ENCODE data around the gene NPR2. TPM values are rescaled to one million over a fixed set of nuclear protein-coding genes. Genes with fewer than 3 reads are reported as not detected.

The NPR2 gene
- polyA plus RNA-seq, 2 of the 4 experiments (the other 2 are of a cell fraction) = 7.8 to 18.8 TPM

GRCh38 chr9:35745569-35745968 is 45.8 kb upstream of the NPR2 start:
- ATAC-seq (no peak), DNase-seq (ENCODE audit: low read depth in 1 of 2, low spot score in 1 of 2) (no peak), FAIRE-seq (no peak)
- Histone ChIP-seq H3K4me3 (no peak overlapping the region), H3K4me1 (peaks cover 30% of the 10 kb centered on the region), H3K9me3 (no peaks in the 10 kb centered on the region), H3K4me2 (peak overlapping the region; percentile 94), H3K27ac (no peak overlapping the region)
- CTCF ChIA-PET = interaction anchor here (0.7 to 13.6 kb wide), 5 partner anchors 8 to 75 kb away, joined by 3 to 116 read pairs (median 67); partner anchors contain the start of genes CREB3, MSMP and TLN1
- 83% methylated on average over 1 of the region's 1 CpG for WGBS (ENCODE audit: missing lambda C conversion rate)
- POLR2A ChIA-PET = interaction anchor here (4.8 kb wide), 1 partner anchor 14 kb away, joined by 41 read pairs; the partner anchor contains the start of genes CREB3 and TLN1
- TF ChIP-seq ZSCAN20 (CRISPR knock-in tag; IDR thresholded peaks at IDR 0.05) = no peak
- no peak for TF ChIP-seq ESRRA (IDR thresholded peaks at IDR 0.05; ENCODE audit: borderline replicate concordance, low read length)
- no peak for TF ChIP-seq NPAS2 (CRISPR knock-in tag; IDR thresholded peaks at IDR 0.05; ENCODE audit: borderline replicate concordance)

- H3K4me3 ChIP-seq = peak overlapping the region; percentile 69
- ATAC-seq (no peak), FAIRE-seq (no peak), DNase-seq (ENCODE audit: low read depth in 1 of 2, low spot score in 1 of 2) (no peak)
- H3K4me1 ChIP-seq = peaks cover 30% of the 10 kb centered on the region
- TF ChIP-seq ESRRA (IDR thresholded peaks at IDR 0.05; ENCODE audit: borderline replicate concordance, low read length) = no peak
- TF ChIP-seq POLR2AphosphoS2 (conservative IDR thresholded peaks at IDR 0.05; ENCODE audit: low read length) = no peak
- TF ChIP-seq FOSL2 (IDR thresholded peaks at IDR 0.05) = no peak
- TF ChIP-seq FOSL2 (CRISPR knock-in tag; IDR thresholded peaks at IDR 0.05) = no peak
- TF ChIP-seq HOXB13 (CRISPR knock-in tag; IDR thresholded peaks at IDR 0.05; ENCODE audit: low read depth) = no peak
- no peak for TF ChIP-seq NPAS2 (CRISPR knock-in tag; IDR thresholded peaks at IDR 0.05; ENCODE audit: borderline replicate concordance)
- no peak for TF ChIP-seq RCOR1 (IDR thresholded peaks at IDR 0.05; ENCODE audit: low read depth, low read length)
- no peak for TF ChIP-seq BHLHE40 (IDR thresholded peaks at IDR 0.05; ENCODE audit: low read depth, low read length)
- no peak for TF ChIP-seq FOXS1 (CRISPR knock-in tag; IDR thresholded peaks at IDR 0.05)
- no peak for TF ChIP-seq MAFK (IDR thresholded peaks at IDR 0.05; ENCODE audit: partially characterized antibody)
- no peak for TF ChIP-seq MAZ (IDR thresholded peaks at IDR 0.05; ENCODE audit: borderline replicate concordance, low read depth, low read length)
- no peak for TF ChIP-seq HOXB5 (CRISPR knock-in tag; IDR thresholded peaks at IDR 0.05)
- TF ChIP-seq SREBF2 (IDR thresholded peaks at IDR 0.05) = no peak
- no peak for TF ChIP-seq MYC (IDR thresholded peaks at IDR 0.05; ENCODE audit: borderline replicate concordance, low read length)
- TF ChIP-seq, protein P1, sequence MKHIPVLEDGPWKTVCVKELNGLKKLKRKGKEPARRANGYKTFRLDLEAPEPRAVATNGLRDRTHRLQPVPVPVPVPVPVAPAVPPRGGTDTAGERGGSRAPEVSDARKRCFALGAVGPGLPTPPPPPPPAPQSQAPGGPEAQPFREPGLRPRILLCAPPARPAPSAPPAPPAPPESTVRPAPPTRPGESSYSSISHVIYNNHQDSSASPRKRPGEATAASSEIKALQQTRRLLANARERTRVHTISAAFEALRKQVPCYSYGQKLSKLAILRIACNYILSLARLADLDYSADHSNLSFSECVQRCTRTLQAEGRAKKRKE (CRISPR knock-in tag; IDR thresholded peaks at IDR 0.05; ENCODE audit: low read depth) = no peak
- TF ChIP-seq RARB (CRISPR knock-in tag; IDR thresholded peaks at IDR 0.05) = no peak
- 24% methylated on average over 3 of the region's 3 CpGs for WGBS (ENCODE audit: missing lambda C conversion rate)
- H3K4me2 ChIP-seq = peak overlapping the region; percentile 94
- POLR2A ChIA-PET = interaction anchor here (0.6 to 4.8 kb wide), 2 partner anchors 15 to 16 kb away, joined by 4 to 41 read pairs; partner anchors contain the start of genes CREB3 and TLN1
- H3K27ac ChIP-seq = peak overlapping the region in 1 of 2 experiments; percentile 11; a peak in 1 of 6 replicates
- CTCF ChIA-PET = interaction anchor here (1.8 to 13.6 kb wide), 5 partner anchors 9 to 68 kb away, joined by 4 to 116 read pairs (median 67); partner anchors contain the start of genes CREB3, HINT2, MSMP and TLN1
- H3K9me3 ChIP-seq = no peaks in the 10 kb centered on the region
These were observed 44.8 kb upstream of the NPR2 start for GRCh38 chr9:35746583-35746982.

DNA sequence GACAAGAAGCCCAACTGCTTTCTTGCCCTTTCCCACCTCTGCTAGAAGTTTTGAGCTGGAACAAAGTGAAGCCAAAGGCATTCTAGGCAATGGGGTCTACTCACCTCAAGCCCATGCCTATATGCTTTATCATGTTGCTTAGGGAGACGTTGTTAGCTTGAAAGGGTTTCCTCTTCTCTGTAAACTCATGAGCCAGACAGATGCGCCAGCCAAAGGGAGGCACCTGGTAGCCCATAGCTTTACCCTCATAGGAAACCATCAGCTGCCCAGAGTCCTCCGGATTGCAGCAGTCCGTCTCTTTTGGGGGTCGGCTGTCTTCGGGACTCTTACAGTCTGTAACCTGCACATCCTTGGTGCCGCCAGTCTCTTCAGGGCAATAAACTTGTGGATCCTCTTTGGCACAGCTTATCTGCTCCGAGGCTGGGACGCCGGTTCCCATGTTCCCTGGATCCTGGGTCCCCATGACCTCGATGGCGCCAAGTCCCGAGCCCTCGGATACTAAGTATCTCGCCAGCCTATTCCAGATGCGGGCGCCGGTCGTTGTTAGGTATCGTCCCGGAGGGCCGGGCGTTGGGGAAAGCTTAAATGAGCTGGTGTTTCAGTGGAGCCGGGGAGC is 43.0 kb upstream of the NPR2 start:
- CTCF ChIA-PET = interaction anchor here (0.8 to 13.6 kb wide), 11 partner anchors 7 to 137 kb away, joined by 3 to 116 read pairs (median 10); partner anchors contain the start of genes CREB3, MSMP and TLN1

More for the DNA sequence above, 43.0 kb upstream of the NPR2 start:
- no peak for FAIRE-seq
- WGBS (ENCODE audit: missing lambda C conversion rate) = 3% methylated on average over 23 of the region's 24 CpGs
- POLR2A ChIA-PET = interaction anchor here (0.6 to 4.8 kb wide), 13 partner anchors 8 to 669 kb away, joined by 3 to 41 read pairs (median 5); partner anchors contain the start of genes ARHGEF39, CCDC107, CREB3 and FANCG
- peaks cover 30% of the 10 kb centered on the region for H3K4me1 ChIP-seq
- peak overlapping the region; percentile 84 to 99 for H3K27ac ChIP-seq
- H3K4me2 ChIP-seq = peak overlapping the region; percentile 94
- peak overlapping the region; percentile 69 for H3K4me3 ChIP-seq
- TF ChIP-seq NFE2L2 (conservative IDR thresholded peaks at IDR 0.05; ENCODE audit: low read length) = no peak
- TF ChIP-seq, protein P2, sequence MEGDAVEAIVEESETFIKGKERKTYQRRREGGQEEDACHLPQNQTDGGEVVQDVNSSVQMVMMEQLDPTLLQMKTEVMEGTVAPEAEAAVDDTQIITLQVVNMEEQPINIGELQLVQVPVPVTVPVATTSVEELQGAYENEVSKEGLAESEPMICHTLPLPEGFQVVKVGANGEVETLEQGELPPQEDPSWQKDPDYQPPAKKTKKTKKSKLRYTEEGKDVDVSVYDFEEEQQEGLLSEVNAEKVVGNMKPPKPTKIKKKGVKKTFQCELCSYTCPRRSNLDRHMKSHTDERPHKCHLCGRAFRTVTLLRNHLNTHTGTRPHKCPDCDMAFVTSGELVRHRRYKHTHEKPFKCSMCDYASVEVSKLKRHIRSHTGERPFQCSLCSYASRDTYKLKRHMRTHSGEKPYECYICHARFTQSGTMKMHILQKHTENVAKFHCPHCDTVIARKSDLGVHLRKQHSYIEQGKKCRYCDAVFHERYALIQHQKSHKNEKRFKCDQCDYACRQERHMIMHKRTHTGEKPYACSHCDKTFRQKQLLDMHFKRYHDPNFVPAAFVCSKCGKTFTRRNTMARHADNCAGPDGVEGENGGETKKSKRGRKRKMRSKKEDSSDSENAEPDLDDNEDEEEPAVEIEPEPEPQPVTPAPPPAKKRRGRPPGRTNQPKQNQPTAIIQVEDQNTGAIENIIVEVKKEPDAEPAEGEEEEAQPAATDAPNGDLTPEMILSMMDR (IDR thresholded peaks at IDR 0.05) = no peak
- no peak for TF ChIP-seq CBX8 (IDR thresholded peaks at IDR 0.05)
- 0 out of 2 replicates have a peak, but pooled peaks have one; percentile 25 for TF ChIP-seq TFCP2L1 (CRISPR knock-in tag; IDR thresholded peaks at IDR 0.05)
- ATAC-seq = peak; percentile 1 to 4; a peak in 3 of 6 replicates
- DNase-seq (ENCODE audit: low read depth in 1 of 2, low spot score in 1 of 2) = no peak
- H3K9me3 ChIP-seq = no peaks in the 10 kb centered on the region

Measured in A549 (cell line).